GM12878 (cell line): Measurements from ENCODE around the gene FRMD3.

ENCODE experiments used
- EZH2 ChIP-seq: IDR thresholded peaks from 2 replicates; pipeline ENCODE4 v1.6.1; 2012; ENCODE audit warnings: low read depth, mild to moderate bottlenecking, control low read depth, inconsistent platforms, low read length, borderline replicate concordance; ENCODE audit not compliant: control insufficient read depth
- HDAC6 ChIP-seq: fragments of 200-600 bp; sonication (generic); IDR thresholded peaks from one replicate; pipeline ENCODE4 v1.8.0; 2017; ENCODE audit warnings: antibody characterized with exemption; ENCODE audit not compliant: unreplicated experiment
- NFIC ChIP-seq: IDR thresholded peaks from 2 replicates; pipeline ENCODE4 v1.6.1; 2012; ENCODE audit warnings: low read depth, mild to moderate bottlenecking, inconsistent platforms, low read length, moderate library complexity
- POLR2A ChIP-seq: IDR thresholded peaks from 2 replicates; pipeline ENCODE4 v1.6.1; 2011; ENCODE audit warnings: low read depth, mild to moderate bottlenecking, low read length
- POLR2AphosphoS2 ChIP-seq: IDR thresholded peaks from 2 replicates; pipeline ENCODE4 v1.6.1; 2011; ENCODE audit warnings: low read depth, mild to moderate bottlenecking, low read length, improper control_type of control experiment, moderate library complexity
- SMC3 ChIP-seq: IDR thresholded peaks from 2 replicates; pipeline ENCODE4 v1.6.1; 2011; ENCODE audit warnings: low read length, improper control_type of control experiment, borderline replicate concordance

- no peak for TF ChIP-seq POLR2A
- no peak for TF ChIP-seq NFIC
- TF ChIP-seq SMC3: no peak
- no peak for TF ChIP-seq EZH2
- no peak for TF ChIP-seq POLR2AphosphoS2
- TF ChIP-seq HDAC6: no peak
Measured at GRCh38 chr9:83422527-83422926, 115.7 kb downstream of the FRMD3 start.
